ENCODE measurements around the gene RAB7B.

The RAB7B gene

GRCh38 chr1:206022766-206023165, 19.6 kb upstream of the RAB7B start:
- DNase-seq (ENCODE audit: low read depth, low spot score) = no peak

GRCh38 chr1:206021626-206022365, 18.6 kb upstream of the RAB7B start:
- no peak for DNase-seq (ENCODE audit: low read depth, low spot score)

- no peak for DNase-seq (ENCODE audit: low read depth, low spot score)
Observed at GRCh38 chr1:206021008-206021625, 17.9 kb upstream of the RAB7B start.

GRCh38 chr1:206020393-206021007, 17.3 kb upstream of the RAB7B start:
- DNase-seq (ENCODE audit: low read depth, low spot score) = no peak

GRCh38 chr1:206015071-206015470, 11.9 kb upstream of the RAB7B start:
- no peak for DNase-seq (ENCODE audit: low read depth, low spot score)

GRCh38 chr1:206014601-206015000, 11.4 kb upstream of the RAB7B start:
- no peak for DNase-seq (ENCODE audit: low read depth, low spot score)

- DNase-seq (ENCODE audit: low read depth, low spot score) = no peak
Observed at GRCh38 chr1:206013026-206013795, 10.0 kb upstream of the RAB7B start.

- no peak for DNase-seq (ENCODE audit: low read depth, low spot score)
Observed at GRCh38 chr1:206012086-206012859, 9.1 kb upstream of the RAB7B start.

GRCh38 chr1:206011057-206011456, 7.9 kb upstream of the RAB7B start:
- no peak for DNase-seq (ENCODE audit: low read depth, low spot score)

- no peak for DNase-seq (ENCODE audit: low read depth, low spot score)
Observed at GRCh38 chr1:206010060-206010459, 6.9 kb upstream of the RAB7B start.

GRCh38 chr1:206006946-206007345, 3.8 kb upstream of the RAB7B start:
- no peak for DNase-seq (ENCODE audit: low read depth, low spot score)

- no peak for DNase-seq (ENCODE audit: low read depth, low spot score)
Observed at GRCh38 chr1:206005778-206006180, 2.6 kb upstream of the RAB7B start.

- no peak for DNase-seq (ENCODE audit: low read depth, low spot score)
Observed at GRCh38 chr1:206005234-206005633, 2.0 kb upstream of the RAB7B start.

- no peak for DNase-seq (ENCODE audit: low read depth, low spot score)
Observed at GRCh38 chr1:206004826-206005225, 1.6 kb upstream of the RAB7B start.

- no peak for DNase-seq (ENCODE audit: low read depth, low spot score)
Observed at GRCh38 chr1:206003854-206004800, 932 bp upstream of the RAB7B start.

- DNase-seq (ENCODE audit: low read depth, low spot score) = no peak
Observed at GRCh38 chr1:206002160-206002559, 1.0 kb downstream of the RAB7B start.

GRCh38 chr1:206001476-206001888, 1.7 kb downstream of the RAB7B start:
- no peak for DNase-seq (ENCODE audit: low read depth, low spot score)

GRCh38 chr1:206000641-206001339, 2.4 kb downstream of the RAB7B start:
- no peak for DNase-seq (ENCODE audit: low read depth, low spot score)

GRCh38 chr1:205998457-205999241, 4.5 kb downstream of the RAB7B start:
- no peak for DNase-seq (ENCODE audit: low read depth, low spot score)
